Upper lobe of left lung (tissue), 6 donors: ENCODE results near the gene GALNT11. TPM values are rescaled to one million over a fixed set of nuclear protein-coding genes. Genes with fewer than 3 reads are reported as not detected.
"Not testable (repeated sequence)": the region's sequence is repeated elsewhere in the genome, so short reads cannot be mapped to it uniquely, and the experiment has no call there.

Experiments
- ATAC-seq, 2 donors: fragments of 200-7000 bp; cut with Tn5 transposase; one replicate each; pipeline ENCODE4 v1.9.1; 2022; ENCODE audit warnings: mild to moderate bottlenecking in 2 of 2, moderate library complexity in 2 of 2; ENCODE audit not compliant: low FRiP score in 2 of 2
- DNase-seq, 2 donors: peaks; one replicate each; pipeline ENCODE4 v3.0.0-alpha.2; 2019 to 2020
- H3K27ac ChIP-seq, 4 donors: fragments of 200-600 bp; sonication (generic); one replicate each; pipeline ENCODE4 v1.5.1; 2016 to 2019
- H3K27me3 ChIP-seq, 4 donors: fragments of 200-600 bp; sonication (generic); one replicate each; pipeline ENCODE4 v1.5.1; 2017 to 2019
- H3K36me3 ChIP-seq, 4 donors: fragments of 200-600 bp; sonication (generic); one replicate each; pipeline ENCODE4 v1.5.1; 2016 to 2019
- H3K4me1 ChIP-seq, 4 donors: fragments of 200-600 bp; sonication (generic); one replicate each; pipeline ENCODE4 v1.5.1; 2018 to 2019
- H3K4me3 ChIP-seq, 4 donors: fragments of 200-600 bp; sonication (generic); one replicate each; pipeline ENCODE4 v1.5.1; 2017 to 2019; ENCODE audit warnings: mild to moderate bottlenecking in 2 of 4, moderate library complexity in 1 of 4
- H3K9me3 ChIP-seq, 4 donors: fragments of 200-600 bp; sonication (generic); one replicate each; pipeline ENCODE4 v1.5.1; 2018 to 2019
- EP300 ChIP-seq, 4 donors: sonication (generic); formaldehyde crosslinking; IDR thresholded peaks; one replicate each; pipeline ENCODE4 v1.5.1; 2017; ENCODE audit warnings: antibody characterized with exemption in 4 of 4, control low read depth in 2 of 4
- POLR2A ChIP-seq, 4 donors: fragments of 450-650 bp; IDR thresholded peaks; one replicate each; pipeline ENCODE4 v1.5.1; 2016 to 2017; ENCODE audit warnings: antibody characterized with exemption in 4 of 4, mild to moderate bottlenecking in 2 of 4
- POLR2AphosphoS5 ChIP-seq, 2 donors: sonication (generic); formaldehyde crosslinking; IDR thresholded peaks; one replicate each; pipeline ENCODE4 v1.5.1; 2017; ENCODE audit warnings: antibody characterized with exemption in 2 of 2
- WGBS, 2 donors: methylation state at CpG; one replicate each; pipeline ENCODE4 v1.1.5; 2017 to 2018; 5-methylcytosine and 5-hydroxymethylcytosine counted together
- total RNA-seq, 6 donors: library from RNA; depleted of rRNA in 4 of 6; stranded (reverse); fragments of >200 nt in 4 of 6; gene quantifications; one replicate each; pipeline versions ENCODE4 v1.1.0 to v1.2.1, GENCODE V29; 2016 to 2021
- TF ChIP-seq, protein P1 (sequence below), 6 experiments: fragments of 450-650 bp in 4 of 6; fragments of 200-600 bp in 2 of 6; sonication (generic) in 2 of 6; IDR thresholded peaks; one replicate each; pipeline ENCODE4 v1.5.1; 2016 to 2019; ENCODE audit warnings: antibody characterized with exemption in 6 of 6
- donor health status: DM: no; HTN: no; CAD: no; lungs with moderate emphysema.
- donor health status: DM: no; HTN: yes; CAD: no; lungs with severe emphysema.

Gene GALNT11
- total RNA-seq, 6 donors from 2014 or later = 31.2 to 63.8 (median 43.2) TPM

DNA sequence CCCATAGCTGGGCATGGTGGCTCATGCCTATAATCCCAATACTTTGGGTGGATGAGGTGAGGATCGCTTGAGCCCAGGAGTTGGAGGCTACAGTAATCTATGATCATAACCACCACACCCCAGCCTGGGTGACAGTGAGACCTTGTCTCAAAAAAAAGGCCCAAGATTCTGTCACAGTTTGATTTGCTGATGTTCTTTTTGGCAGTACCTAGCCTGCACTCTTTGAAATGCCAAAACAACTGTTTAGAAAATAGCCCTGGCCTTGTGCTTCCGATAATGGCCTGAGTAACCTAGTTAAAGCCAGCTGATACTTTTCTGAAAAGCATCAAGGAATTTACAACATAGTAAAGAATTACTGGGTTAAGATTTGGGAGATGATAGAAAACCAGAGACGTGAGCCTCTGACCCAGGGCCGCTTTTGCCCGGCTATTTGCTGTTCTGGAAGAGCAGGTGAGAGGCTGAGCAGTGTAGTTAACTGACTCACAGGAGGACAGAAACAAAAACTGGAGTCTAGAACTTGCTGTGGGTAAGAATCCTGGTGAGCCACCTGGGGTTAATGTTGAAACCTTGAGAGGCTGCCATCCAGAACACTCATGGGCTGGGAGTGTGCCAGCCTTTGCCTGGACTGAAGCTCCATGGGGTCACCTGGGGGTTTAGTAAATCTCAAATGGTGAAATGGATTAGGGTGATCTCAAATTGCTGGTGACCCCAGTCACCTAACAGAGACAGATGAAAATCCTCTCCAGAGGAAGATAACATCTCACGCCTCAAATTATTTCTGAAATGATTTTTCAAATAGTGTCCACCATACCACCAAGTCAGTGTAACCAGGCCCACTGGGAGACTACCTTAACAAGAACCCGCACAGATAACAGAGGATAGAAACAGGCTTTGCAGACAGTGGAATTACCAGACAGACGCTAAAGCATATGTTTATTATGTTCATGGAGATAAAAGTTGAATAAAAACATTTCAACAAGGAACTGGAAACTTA is 51.8 kb downstream of the GALNT11 start:
- TF ChIP-seq EP300 (IDR thresholded peaks at IDR 0.05) (no peak), POLR2AphosphoS5 (IDR thresholded peaks at IDR 0.05) (no peak), POLR2A (IDR thresholded peaks at IDR 0.05) (no peak)
- TF ChIP-seq, protein P1, sequence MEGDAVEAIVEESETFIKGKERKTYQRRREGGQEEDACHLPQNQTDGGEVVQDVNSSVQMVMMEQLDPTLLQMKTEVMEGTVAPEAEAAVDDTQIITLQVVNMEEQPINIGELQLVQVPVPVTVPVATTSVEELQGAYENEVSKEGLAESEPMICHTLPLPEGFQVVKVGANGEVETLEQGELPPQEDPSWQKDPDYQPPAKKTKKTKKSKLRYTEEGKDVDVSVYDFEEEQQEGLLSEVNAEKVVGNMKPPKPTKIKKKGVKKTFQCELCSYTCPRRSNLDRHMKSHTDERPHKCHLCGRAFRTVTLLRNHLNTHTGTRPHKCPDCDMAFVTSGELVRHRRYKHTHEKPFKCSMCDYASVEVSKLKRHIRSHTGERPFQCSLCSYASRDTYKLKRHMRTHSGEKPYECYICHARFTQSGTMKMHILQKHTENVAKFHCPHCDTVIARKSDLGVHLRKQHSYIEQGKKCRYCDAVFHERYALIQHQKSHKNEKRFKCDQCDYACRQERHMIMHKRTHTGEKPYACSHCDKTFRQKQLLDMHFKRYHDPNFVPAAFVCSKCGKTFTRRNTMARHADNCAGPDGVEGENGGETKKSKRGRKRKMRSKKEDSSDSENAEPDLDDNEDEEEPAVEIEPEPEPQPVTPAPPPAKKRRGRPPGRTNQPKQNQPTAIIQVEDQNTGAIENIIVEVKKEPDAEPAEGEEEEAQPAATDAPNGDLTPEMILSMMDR (IDR thresholded peaks at IDR 0.05) = no peak
- H3K4me1 ChIP-seq = peaks cover 7 to 12% (median 9%) of the 10 kb centered on the region in 4 donors
- H3K27ac ChIP-seq = no peak overlapping the region
- no peaks in the 10 kb centered on the region for H3K27me3 ChIP-seq
- ATAC-seq (peak; percentile 24 to 59), DNase-seq (peak in 1 of 2 donors; percentile 36)
- WGBS, 2 donors = 87 to 92% methylated on average over 8 of the region's 8 CpGs
- H3K4me3 ChIP-seq = no peak overlapping the region
- no peaks in the 10 kb centered on the region for H3K9me3 ChIP-seq
- no peaks in the 10 kb centered on the region for H3K36me3 ChIP-seq

DNA sequence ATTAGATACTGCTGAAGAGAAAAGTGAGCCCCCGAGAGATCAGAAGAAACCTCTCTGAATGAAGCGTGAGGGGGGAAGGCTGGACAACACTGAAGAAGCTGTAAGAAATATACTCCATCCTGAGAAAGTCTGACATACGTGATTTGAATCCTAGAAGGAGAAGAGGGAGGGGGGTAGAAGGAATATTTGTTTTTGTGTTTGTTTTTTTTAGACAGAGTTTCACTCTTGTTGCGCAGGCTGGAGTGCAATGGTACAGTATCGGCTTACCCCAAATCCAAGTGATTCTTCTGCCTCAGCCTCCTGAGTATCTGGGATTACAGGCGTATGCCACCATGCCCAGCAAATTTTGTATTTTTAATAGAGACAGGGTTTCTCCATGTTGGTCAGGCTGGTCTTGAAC is 52.6 kb downstream of the GALNT11 start:
- DNase-seq = no peak
- Histone ChIP-seq H3K4me1 (peaks cover 7 to 12% (median 9%) of the 10 kb centered on the region in 4 donors), H3K9me3 (no peaks in the 10 kb centered on the region), H3K27ac (no peak overlapping the region), H3K27me3 (no peaks in the 10 kb centered on the region), H3K4me3 (no peak overlapping the region), H3K36me3 (no peaks in the 10 kb centered on the region)
- TF ChIP-seq POLR2A (IDR thresholded peaks at IDR 0.05) (no peak), EP300 (IDR thresholded peaks at IDR 0.05) (no peak), POLR2AphosphoS5 (IDR thresholded peaks at IDR 0.05) (no peak)
- TF ChIP-seq, protein P1 (IDR thresholded peaks at IDR 0.05) = no peak
- no peak for ATAC-seq
- 76 to 92% methylated on average over 6 of the region's 6 CpGs for WGBS, 2 donors

DNA sequence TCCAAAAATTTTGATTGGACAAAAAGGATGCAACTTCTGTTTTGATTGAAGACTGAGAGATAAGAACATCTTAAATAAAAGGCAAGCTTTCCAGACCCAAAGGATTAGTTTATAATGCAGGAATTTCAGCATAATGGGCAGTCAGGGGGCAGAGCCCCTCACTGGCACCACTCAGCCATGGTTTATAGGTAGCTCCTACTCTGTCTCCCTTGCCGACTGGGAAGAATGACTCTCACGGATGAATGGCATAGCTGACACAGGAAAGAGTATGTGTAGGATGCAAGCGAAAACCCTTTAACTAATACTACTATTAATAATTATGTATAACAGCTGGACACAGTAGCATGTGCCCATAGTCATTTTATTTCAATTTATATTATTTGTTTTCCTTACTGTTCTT is 53.3 kb downstream of the GALNT11 start:
- H3K27me3 ChIP-seq = no peaks in the 10 kb centered on the region
- WGBS, 2 donors = 85 to 86% methylated on average over 3 of the region's 3 CpGs
- no peak for TF ChIP-seq POLR2A (IDR thresholded peaks at IDR 0.05)
- TF ChIP-seq, protein P1 (IDR thresholded peaks at IDR 0.05) = no peak
- TF ChIP-seq POLR2AphosphoS5 (IDR thresholded peaks at IDR 0.05) = no peak
- no peak for TF ChIP-seq EP300 (IDR thresholded peaks at IDR 0.05)
- no peak overlapping the region for H3K27ac ChIP-seq
- ATAC-seq (no peak), DNase-seq (no peak)
- H3K36me3 ChIP-seq = no peaks in the 10 kb centered on the region
- no peaks in the 10 kb centered on the region for H3K9me3 ChIP-seq
- H3K4me3 ChIP-seq = no peak overlapping the region
- H3K4me1 ChIP-seq = peaks cover 7 to 12% (median 9%) of the 10 kb centered on the region in 4 donors

DNA sequence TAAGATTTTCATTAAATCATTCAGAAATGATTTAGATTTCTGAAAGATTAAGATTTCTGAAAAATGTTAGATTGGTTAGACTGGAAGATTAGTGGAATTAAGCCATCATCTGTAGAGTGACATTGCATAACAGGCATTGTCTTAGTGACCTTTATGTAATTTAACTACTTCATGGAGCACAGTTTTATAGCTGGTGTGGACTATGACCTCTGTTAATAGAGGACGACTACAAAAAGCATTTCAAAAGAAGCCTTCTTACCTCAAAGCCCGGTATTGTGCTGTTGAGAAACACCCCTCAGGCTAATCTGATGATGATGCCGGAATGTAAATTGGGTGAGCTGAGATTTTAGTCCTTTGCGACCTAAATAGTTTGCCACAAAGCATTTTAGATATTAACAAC is 55.6 kb downstream of the GALNT11 start:
- TF ChIP-seq POLR2AphosphoS5 (IDR thresholded peaks at IDR 0.05) (no peak), POLR2A (IDR thresholded peaks at IDR 0.05) (no peak), EP300 (IDR thresholded peaks at IDR 0.05) (no peak)
- TF ChIP-seq, protein P1 (IDR thresholded peaks at IDR 0.05) = no peak
- DNase-seq = no peak
- WGBS, 2 donors = 77 to 88% methylated on average over 4 of the region's 4 CpGs
- H3K4me3 ChIP-seq = no peak overlapping the region
- H3K36me3 ChIP-seq = no peaks in the 10 kb centered on the region
- H3K9me3 ChIP-seq = no peaks in the 10 kb centered on the region
- H3K4me1 ChIP-seq = peaks cover 7 to 12% (median 9%) of the 10 kb centered on the region in 4 donors
- no peaks in the 10 kb centered on the region for H3K27me3 ChIP-seq
- ATAC-seq = no peak
- no peak overlapping the region for H3K27ac ChIP-seq

DNA sequence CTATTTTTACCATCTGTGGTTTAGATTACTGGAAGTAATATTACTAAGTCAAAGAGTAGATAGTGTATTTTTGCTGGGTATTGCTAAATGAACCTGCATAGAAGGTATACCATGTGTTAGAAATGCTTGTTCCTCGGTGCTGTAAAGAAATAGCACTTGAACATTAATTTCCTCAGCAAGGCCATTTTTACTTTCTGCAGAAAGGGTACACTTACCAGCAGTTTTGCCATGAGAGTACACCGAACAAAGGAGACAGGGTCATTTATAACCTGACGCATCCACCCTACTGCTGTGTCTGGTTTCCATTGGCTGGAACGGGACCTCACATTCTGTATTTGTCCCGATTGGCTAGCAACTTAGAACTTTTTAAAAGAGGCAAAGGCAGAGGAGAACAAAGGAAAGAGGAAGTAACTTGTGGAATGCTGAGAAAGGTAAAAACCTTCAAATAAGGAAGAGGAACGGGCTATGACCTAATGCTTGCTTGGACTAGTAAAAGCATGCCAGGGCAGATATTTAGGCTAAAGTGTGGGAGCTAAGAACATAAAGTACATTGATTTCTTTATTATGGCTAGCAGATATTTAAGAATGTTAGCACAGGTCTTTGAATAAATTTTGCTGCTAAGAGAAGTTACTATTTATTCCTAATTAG is 56.7 kb downstream of the GALNT11 start:
- ATAC-seq = not testable (repeated sequence)
- 79 to 92% methylated on average over 6 of the region's 6 CpGs for WGBS, 2 donors

More for the DNA sequence above, 56.7 kb downstream of the GALNT11 start:
- H3K9me3 ChIP-seq, DNase-seq, H3K27ac ChIP-seq, H3K27me3 ChIP-seq, H3K4me1 ChIP-seq, H3K36me3 ChIP-seq, H3K4me3 ChIP-seq: not testable (repeated sequence)
